SHP77 (cell line): ENCODE measurements around the gene DYRK2.
"Not testable (repeated sequence)": the region's sequence is repeated elsewhere in the genome, so short reads cannot be mapped to it uniquely, and the experiment has no call there.

Experiments
- DNase-seq, 2 experiments: peaks; one replicate each; lab custom pipeline; 2025; lab: John Stamatoyannopoulos, UW

DYRK2 gene

GRCh38 chr12:67671419-67671818 lies 22.9 kb downstream of the DYRK2 start:
- DNase-seq = no peak

GRCh38 chr12:67671892-67672291 lies 23.3 kb downstream of the DYRK2 start:
- no peak for DNase-seq

GRCh38 chr12:67672507-67672906 lies 24.0 kb downstream of the DYRK2 start:
- not testable (repeated sequence) for DNase-seq

GRCh38 chr12:67673509-67673908 lies 25.0 kb downstream of the DYRK2 start:
- DNase-seq = not testable (repeated sequence)

GRCh38 chr12:67674417-67674816 lies 25.9 kb downstream of the DYRK2 start:
- no peak for DNase-seq

GRCh38 chr12:67676624-67677023 lies 28.1 kb downstream of the DYRK2 start:
- DNase-seq = no peak

GRCh38 chr12:67677166-67677565 lies 28.6 kb downstream of the DYRK2 start:
- DNase-seq = no peak

- no peak for DNase-seq
Observed at GRCh38 chr12:67681105-67681778, 32.7 kb downstream of the DYRK2 start.

GRCh38 chr12:67681941-67682620 lies 33.5 kb downstream of the DYRK2 start:
- DNase-seq = no peak

GRCh38 chr12:67689385-67689784 lies 40.8 kb downstream of the DYRK2 start:
- no peak for DNase-seq

- DNase-seq = no peak
Observed at GRCh38 chr12:67690656-67691055, 42.1 kb downstream of the DYRK2 start.

GRCh38 chr12:67691220-67691619 lies 42.7 kb downstream of the DYRK2 start:
- DNase-seq = no peak

- DNase-seq = no peak
Observed at GRCh38 chr12:67692135-67692534, 43.6 kb downstream of the DYRK2 start.

- no peak for DNase-seq
Observed at GRCh38 chr12:67692966-67693365, 44.4 kb downstream of the DYRK2 start.

GRCh38 chr12:67693894-67694293 lies 45.3 kb downstream of the DYRK2 start:
- no peak for DNase-seq

- DNase-seq = no peak
Observed at GRCh38 chr12:67694306-67694900, 45.9 kb downstream of the DYRK2 start.

GRCh38 chr12:67695974-67696373 lies 47.4 kb downstream of the DYRK2 start:
- DNase-seq = no peak

GRCh38 chr12:67697443-67697842 lies 48.9 kb downstream of the DYRK2 start:
- DNase-seq = no peak

GRCh38 chr12:67697967-67698366 lies 49.4 kb downstream of the DYRK2 start:
- DNase-seq = no peak

- DNase-seq = no peak
Observed at GRCh38 chr12:67698672-67699581, 50.4 kb downstream of the DYRK2 start.

GRCh38 chr12:67701121-67701520 lies 52.6 kb downstream of the DYRK2 start:
- DNase-seq = no peak

GRCh38 chr12:67702136-67702535 lies 53.6 kb downstream of the DYRK2 start:
- DNase-seq = no peak
